ENCODE results near the gene CNPY1.

The CNPY1 gene

GRCh38 chr7:155518633-155519032, 27.7 kb downstream of the CNPY1 start:
- TF ChIP-seq TAF1 (IDR thresholded peaks at IDR 0.05; ENCODE audit: borderline replicate concordance, insufficient read depth, low read length), result no peak
- TF ChIP-seq FOXP2 (optimal IDR thresholded peaks at IDR 0.05; ENCODE audit: borderline replicate concordance, extremely low read depth, extremely low read length, insufficient read depth), result no peak
- TF ChIP-seq, protein P1, sequence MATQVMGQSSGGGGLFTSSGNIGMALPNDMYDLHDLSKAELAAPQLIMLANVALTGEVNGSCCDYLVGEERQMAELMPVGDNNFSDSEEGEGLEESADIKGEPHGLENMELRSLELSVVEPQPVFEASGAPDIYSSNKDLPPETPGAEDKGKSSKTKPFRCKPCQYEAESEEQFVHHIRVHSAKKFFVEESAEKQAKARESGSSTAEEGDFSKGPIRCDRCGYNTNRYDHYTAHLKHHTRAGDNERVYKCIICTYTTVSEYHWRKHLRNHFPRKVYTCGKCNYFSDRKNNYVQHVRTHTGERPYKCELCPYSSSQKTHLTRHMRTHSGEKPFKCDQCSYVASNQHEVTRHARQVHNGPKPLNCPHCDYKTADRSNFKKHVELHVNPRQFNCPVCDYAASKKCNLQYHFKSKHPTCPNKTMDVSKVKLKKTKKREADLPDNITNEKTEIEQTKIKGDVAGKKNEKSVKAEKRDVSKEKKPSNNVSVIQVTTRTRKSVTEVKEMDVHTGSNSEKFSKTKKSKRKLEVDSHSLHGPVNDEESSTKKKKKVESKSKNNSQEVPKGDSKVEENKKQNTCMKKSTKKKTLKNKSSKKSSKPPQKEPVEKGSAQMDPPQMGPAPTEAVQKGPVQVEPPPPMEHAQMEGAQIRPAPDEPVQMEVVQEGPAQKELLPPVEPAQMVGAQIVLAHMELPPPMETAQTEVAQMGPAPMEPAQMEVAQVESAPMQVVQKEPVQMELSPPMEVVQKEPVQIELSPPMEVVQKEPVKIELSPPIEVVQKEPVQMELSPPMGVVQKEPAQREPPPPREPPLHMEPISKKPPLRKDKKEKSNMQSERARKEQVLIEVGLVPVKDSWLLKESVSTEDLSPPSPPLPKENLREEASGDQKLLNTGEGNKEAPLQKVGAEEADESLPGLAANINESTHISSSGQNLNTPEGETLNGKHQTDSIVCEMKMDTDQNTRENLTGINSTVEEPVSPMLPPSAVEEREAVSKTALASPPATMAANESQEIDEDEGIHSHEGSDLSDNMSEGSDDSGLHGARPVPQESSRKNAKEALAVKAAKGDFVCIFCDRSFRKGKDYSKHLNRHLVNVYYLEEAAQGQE (IDR thresholded peaks at IDR 0.05; ENCODE audit: insufficient read depth in 1 of 2, low read depth in 2 of 2, low read length in 2 of 2), result no peak
- TF ChIP-seq SIN3A (IDR thresholded peaks at IDR 0.05; ENCODE audit: borderline replicate concordance, insufficient read depth, low read length), result no peak

DNA sequence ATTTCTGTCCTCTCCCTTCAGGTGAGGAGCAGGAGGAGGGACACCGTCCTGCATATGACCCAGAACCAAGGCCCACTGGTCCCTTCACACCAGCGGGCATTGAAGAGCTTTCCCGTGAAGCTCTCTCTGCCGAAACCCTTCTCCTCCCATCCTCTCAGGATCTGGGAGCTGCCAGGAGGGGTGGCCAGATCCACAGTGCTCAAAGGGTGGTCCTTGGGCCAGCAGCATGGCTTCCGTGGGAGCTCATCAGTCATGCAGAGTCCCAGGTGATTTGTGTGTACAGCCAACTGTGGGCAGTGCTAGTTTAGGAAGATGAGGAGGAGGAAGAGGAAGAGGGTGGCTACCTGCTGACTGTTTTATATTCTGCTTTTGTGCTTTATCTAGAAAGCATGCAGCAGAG, 28.4 kb downstream of the CNPY1 start:
- TF ChIP-seq FOXP2 (optimal IDR thresholded peaks at IDR 0.05; ENCODE audit: borderline replicate concordance, extremely low read depth, extremely low read length, insufficient read depth), result no peak
- TF ChIP-seq TAF1 (IDR thresholded peaks at IDR 0.05; ENCODE audit: borderline replicate concordance, insufficient read depth, low read length), result no peak
- no peak for TF ChIP-seq POLR2AphosphoS5 (IDR thresholded peaks at IDR 0.05; ENCODE audit: low read depth, low read length)
- TF ChIP-seq, protein P1 (IDR thresholded peaks at IDR 0.05; ENCODE audit: insufficient read depth in 1 of 2, low read depth in 2 of 2, low read length in 2 of 2), result no peak
- TF ChIP-seq SIN3A (IDR thresholded peaks at IDR 0.05; ENCODE audit: borderline replicate concordance, insufficient read depth, low read length), result no peak

DNA sequence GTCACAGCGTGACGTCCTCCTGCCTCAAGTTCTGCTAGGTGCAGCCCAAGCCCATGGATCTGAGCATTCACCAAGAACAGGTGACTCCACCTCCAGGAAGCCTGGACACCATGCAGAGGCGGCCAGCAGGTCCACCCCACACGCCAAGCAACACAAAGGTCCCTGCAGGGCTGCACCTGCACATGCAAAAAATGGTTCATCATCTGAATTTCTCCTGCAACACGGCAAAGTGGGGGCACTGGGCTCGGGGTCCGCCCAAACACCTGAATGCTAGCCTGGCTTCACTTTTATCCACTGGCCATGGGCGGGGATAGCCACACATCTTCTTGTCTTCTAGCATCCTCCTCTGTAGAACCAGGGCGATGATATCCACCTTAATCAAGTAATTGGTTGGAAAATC, 28.9 kb downstream of the CNPY1 start:
- TF ChIP-seq, protein P1 (IDR thresholded peaks at IDR 0.05; ENCODE audit: insufficient read depth in 1 of 2, low read depth in 2 of 2, low read length in 2 of 2), result no peak
- TF ChIP-seq TAF1 (IDR thresholded peaks at IDR 0.05; ENCODE audit: borderline replicate concordance, insufficient read depth, low read length) (no peak), POLR2AphosphoS5 (IDR thresholded peaks at IDR 0.05; ENCODE audit: low read depth, low read length) (no peak), SIN3A (IDR thresholded peaks at IDR 0.05; ENCODE audit: borderline replicate concordance, insufficient read depth, low read length) (no peak)

DNA sequence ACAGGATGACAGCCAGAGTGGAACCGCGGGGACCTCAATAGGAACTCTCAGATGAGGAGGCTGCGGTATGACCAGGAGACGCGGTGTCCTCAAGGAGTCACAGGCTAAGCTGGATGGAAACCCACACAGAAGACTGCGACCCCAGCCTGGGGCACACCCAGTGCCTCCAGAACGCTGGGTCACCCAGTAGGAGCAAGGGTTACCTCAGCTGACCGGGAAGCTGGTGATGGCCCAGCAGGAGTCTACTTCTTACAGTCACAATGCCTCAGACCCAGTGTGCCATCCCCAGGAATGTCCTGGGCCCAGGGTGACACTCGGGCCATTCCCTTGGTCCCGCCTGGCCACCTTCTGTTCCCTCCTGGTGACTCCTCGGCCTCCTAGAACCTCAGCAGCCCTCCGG, 29.9 kb downstream of the CNPY1 start:
- TF ChIP-seq POLR2AphosphoS5 (IDR thresholded peaks at IDR 0.05; ENCODE audit: low read depth, low read length) (no peak), TAF1 (IDR thresholded peaks at IDR 0.05; ENCODE audit: borderline replicate concordance, insufficient read depth, low read length) (no peak), SIN3A (IDR thresholded peaks at IDR 0.05; ENCODE audit: borderline replicate concordance, insufficient read depth, low read length) (no peak), FOXP2 (optimal IDR thresholded peaks at IDR 0.05; ENCODE audit: borderline replicate concordance, extremely low read depth, extremely low read length, insufficient read depth) (no peak)
- TF ChIP-seq, protein P1 (IDR thresholded peaks at IDR 0.05; ENCODE audit: insufficient read depth in 1 of 2, low read depth in 2 of 2, low read length in 2 of 2), result no peak

GRCh38 chr7:155515318-155515717, 31.0 kb downstream of the CNPY1 start:
- no peak for TF ChIP-seq TAF1 (IDR thresholded peaks at IDR 0.05; ENCODE audit: borderline replicate concordance, insufficient read depth, low read length)
